HG03103 (cell line): ENCODE results near the gene TTC8.
"Not testable (repeated sequence)": the region's sequence is repeated elsewhere in the genome, so short reads cannot be mapped to it uniquely, and the experiment has no call there.

Experiments
- ATAC-seq: cut with Tn5 transposase; IDR thresholded peaks from one replicate; pipeline ENCODE4 v1.9.1; 2021; ENCODE audit warnings: low read depth; ENCODE audit not compliant: unreplicated experiment

The TTC8 gene

GRCh38 chr14:88824314-88825077 is at the start of gene TTC8:
Gene TTC8, plus strand, starts transcription at chr14:88824651. Its CDS starts 57 bp downstream, at chr14:88824708.
- peak; percentile 96 for ATAC-seq

- ATAC-seq = no peak
These were observed 48.9 kb upstream of the TTC8 start for GRCh38 chr14:88775532-88775931.

- ATAC-seq = no peak
These were observed 38.5 kb upstream of the TTC8 start for GRCh38 chr14:88785911-88786310.

- no peak for ATAC-seq
These were observed 37.7 kb upstream of the TTC8 start for GRCh38 chr14:88786715-88787114.

GRCh38 chr14:88789573-88789972 is 34.9 kb upstream of the TTC8 start:
- ATAC-seq = not testable (repeated sequence)

GRCh38 chr14:88790501-88791251 is 33.8 kb upstream of the TTC8 start:
- no peak for ATAC-seq

GRCh38 chr14:88791252-88791621 is 33.2 kb upstream of the TTC8 start:
- ATAC-seq = no peak

GRCh38 chr14:88791629-88792472 is 32.6 kb upstream of the TTC8 start:
- ATAC-seq = no peak

GRCh38 chr14:88792473-88793258 is 31.8 kb upstream of the TTC8 start, which contains the start of gene EML5:
Gene EML5, minus strand, starts transcription at chr14:88792953. Its CDS starts 450 bp downstream, at chr14:88792503.
- peak; percentile 82 for ATAC-seq

GRCh38 chr14:88793259-88793625 is 31.2 kb upstream of the TTC8 start:
- ATAC-seq = no peak

- ATAC-seq = no peak
These were observed 26.3 kb upstream of the TTC8 start for GRCh38 chr14:88798156-88798555.

GRCh38 chr14:88799522-88799921 is 24.9 kb upstream of the TTC8 start:
- ATAC-seq = no peak

GRCh38 chr14:88802596-88802995 is 21.9 kb upstream of the TTC8 start:
- no peak for ATAC-seq

GRCh38 chr14:88804035-88804434 is 20.4 kb upstream of the TTC8 start:
- ATAC-seq = no peak

- ATAC-seq = no peak
These were observed 20.0 kb upstream of the TTC8 start for GRCh38 chr14:88804477-88804876.

- no peak for ATAC-seq
These were observed 16.1 kb upstream of the TTC8 start for GRCh38 chr14:88808359-88808758.

GRCh38 chr14:88815980-88816379 is 8.5 kb upstream of the TTC8 start:
- ATAC-seq = no peak

- ATAC-seq = peak; percentile 78
These were observed 6.4 kb upstream of the TTC8 start for GRCh38 chr14:88818018-88818417.

GRCh38 chr14:88819674-88820073 is 4.8 kb upstream of the TTC8 start:
- not testable (repeated sequence) for ATAC-seq

- no peak for ATAC-seq
These were observed 3.1 kb upstream of the TTC8 start for GRCh38 chr14:88821378-88821777.
